Measurements from ENCODE around the gene SIK3.

The SIK3 gene

GRCh38 chr11:116893437-116893836 is 204.8 kb downstream of the SIK3 start:
- TF ChIP-seq CTCF (IDR thresholded peaks at IDR 0.05; ENCODE audit: extremely low read depth, insufficient read depth, missing control alignments): no peak
- no peak for DNase-seq (ENCODE audit: low spot score)
- in situ Hi-C loops (cut with MboI; ENCODE audit: low pct_unique_long_range_greater_than_20kb, low sequenced_read_pairs, unreplicated experiment): no loop called here

DNA sequence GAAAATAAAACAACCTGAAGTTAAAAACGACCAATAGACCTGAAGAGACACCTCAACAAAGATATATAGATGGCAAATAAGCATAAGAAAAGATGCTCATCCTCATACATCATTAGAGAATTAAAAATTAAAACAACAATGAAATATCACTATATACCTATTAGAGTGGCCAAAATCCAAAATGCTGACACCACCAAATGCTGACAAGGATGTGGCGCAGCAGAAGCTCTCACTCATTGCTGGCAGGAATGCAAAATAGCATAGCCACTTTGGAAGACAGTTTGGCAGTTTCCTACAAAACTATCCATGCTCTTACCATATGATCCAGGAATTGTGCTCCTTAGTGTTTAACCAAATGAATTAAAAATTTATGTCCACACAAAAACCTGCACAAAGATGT is 205.9 kb downstream of the SIK3 start:
- in situ Hi-C loops (cut with MboI; ENCODE audit: low pct_unique_long_range_greater_than_20kb, low sequenced_read_pairs, unreplicated experiment): no loop called here
- no peak for DNase-seq (ENCODE audit: low spot score)
- no peak for TF ChIP-seq CTCF (IDR thresholded peaks at IDR 0.05; ENCODE audit: extremely low read depth, insufficient read depth, missing control alignments)

DNA sequence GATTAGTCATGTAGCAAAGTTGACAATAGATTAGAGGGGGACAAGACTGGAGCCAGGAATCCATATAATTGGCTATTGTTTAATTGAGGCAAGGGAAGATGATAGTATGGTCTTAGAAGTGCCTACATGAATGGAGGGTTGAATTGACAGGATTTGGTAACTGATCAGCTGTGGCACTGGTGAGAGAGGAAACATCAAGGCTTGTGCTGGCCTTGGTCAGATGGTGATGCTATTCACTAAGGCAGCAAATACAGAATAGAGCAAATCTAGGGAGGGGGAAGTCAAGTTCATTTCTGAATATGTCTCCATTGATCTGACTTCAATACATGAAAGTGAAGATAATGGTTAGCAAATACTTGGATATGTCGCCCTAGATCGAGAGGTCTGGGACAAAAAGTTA is 206.5 kb downstream of the SIK3 start:
- DNase-seq (ENCODE audit: low spot score): no peak
- TF ChIP-seq CTCF (IDR thresholded peaks at IDR 0.05; ENCODE audit: extremely low read depth, insufficient read depth, missing control alignments): no peak
- in situ Hi-C loops (cut with MboI; ENCODE audit: low pct_unique_long_range_greater_than_20kb, low sequenced_read_pairs, unreplicated experiment): no loop called here

DNA sequence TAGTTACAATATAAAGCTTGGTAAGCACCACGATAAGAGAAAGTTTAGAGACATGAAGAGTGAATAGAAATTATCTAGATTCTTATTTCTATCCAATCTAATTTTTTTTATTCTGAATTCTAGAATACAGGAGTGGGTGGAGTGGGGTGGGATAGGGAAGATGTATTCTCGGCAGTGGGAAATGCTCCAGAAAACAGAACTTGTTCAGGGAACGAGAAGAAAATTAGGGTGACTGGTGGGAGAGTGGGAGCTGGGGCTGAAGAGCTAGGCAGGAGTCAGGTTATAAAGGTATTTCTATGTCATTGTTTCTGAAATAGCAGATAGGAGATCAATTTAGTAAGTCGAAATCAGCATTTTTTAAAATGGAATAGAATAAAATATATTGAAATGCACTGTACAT is 207.6 kb downstream of the SIK3 start:
- in situ Hi-C loops (cut with MboI; ENCODE audit: low pct_unique_long_range_greater_than_20kb, low sequenced_read_pairs, unreplicated experiment): no loop called here
- TF ChIP-seq CTCF (IDR thresholded peaks at IDR 0.05; ENCODE audit: extremely low read depth, insufficient read depth, missing control alignments): no peak
- DNase-seq (ENCODE audit: low spot score): no peak

- no peak for TF ChIP-seq CTCF (IDR thresholded peaks at IDR 0.05; ENCODE audit: extremely low read depth, insufficient read depth, missing control alignments)
- in situ Hi-C loops (cut with MboI; ENCODE audit: low pct_unique_long_range_greater_than_20kb, low sequenced_read_pairs, unreplicated experiment): no loop called here
- no peak for DNase-seq (ENCODE audit: low spot score)
Measured at GRCh38 chr11:116890193-116890592, 208.0 kb downstream of the SIK3 start.

GRCh38 chr11:116888884-116889549 is 209.2 kb downstream of the SIK3 start:
- TF ChIP-seq CTCF (IDR thresholded peaks at IDR 0.05; ENCODE audit: extremely low read depth, insufficient read depth, missing control alignments): no peak
- in situ Hi-C loops (cut with MboI; ENCODE audit: low pct_unique_long_range_greater_than_20kb, low sequenced_read_pairs, unreplicated experiment): no loop called here
- DNase-seq (ENCODE audit: low spot score): no peak

All from GM13977 (cell line).